GM18507 (cell line): ENCODE results near the gene ADAMTS5.

Experiments used
- DNase-seq: peaks from one replicate; pipeline ENCODE4 v3.0.0; 2011; ENCODE audit warnings: low read depth; ENCODE audit not compliant: insufficient read length; ENCODE audit errors: extremely low spot score
- FAIRE-seq: peaks from 2 replicates; lab custom pipeline; 2011; peaks lifted over from hg19 to GRCh38; lab: Jason Lieb, UNC

Gene ADAMTS5

GRCh38 chr21:26967062-26967913 is at the start of gene ADAMTS5:
Gene ADAMTS5, minus strand, starts transcription at chr21:26967088. Its CDS starts 697 bp downstream, at chr21:26966391.
- DNase-seq (no peak), FAIRE-seq (no peak)

DNA sequence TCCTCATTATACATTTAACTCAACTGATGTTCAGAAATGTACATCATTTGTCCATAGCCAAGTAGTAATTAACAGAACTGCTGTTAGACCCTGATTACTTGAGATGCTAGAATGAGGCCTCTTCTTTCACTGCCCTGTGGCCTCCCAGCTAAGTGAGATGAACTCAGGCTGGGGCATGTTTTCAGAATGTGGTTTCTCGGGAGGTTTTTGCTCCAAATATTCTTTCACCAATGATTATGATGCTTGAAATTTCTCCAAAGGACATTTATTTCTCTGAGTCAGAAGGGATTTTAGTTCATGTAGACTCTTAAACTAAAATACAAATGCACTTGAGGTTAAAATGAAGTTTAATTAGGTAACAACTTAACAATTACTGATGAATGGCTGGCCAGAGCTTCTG is 34.6 kb upstream of the ADAMTS5 start:
- FAIRE-seq, result no peak
- no peak for DNase-seq

GRCh38 chr21:26983576-26983975 is 16.7 kb upstream of the ADAMTS5 start:
- DNase-seq (no peak), FAIRE-seq (no peak)

- no peak for DNase-seq
- no peak for FAIRE-seq
Measured at GRCh38 chr21:26982767-26983166, 15.9 kb upstream of the ADAMTS5 start.

- DNase-seq, result no peak
- FAIRE-seq, result no peak
Measured at GRCh38 chr21:26977746-26978145, 10.9 kb upstream of the ADAMTS5 start.

- FAIRE-seq, result no peak
- no peak for DNase-seq
Measured at GRCh38 chr21:26973226-26973625, 6.3 kb upstream of the ADAMTS5 start.

- FAIRE-seq (no peak), DNase-seq (no peak)
Measured at GRCh38 chr21:26972192-26972591, 5.3 kb upstream of the ADAMTS5 start.

DNA sequence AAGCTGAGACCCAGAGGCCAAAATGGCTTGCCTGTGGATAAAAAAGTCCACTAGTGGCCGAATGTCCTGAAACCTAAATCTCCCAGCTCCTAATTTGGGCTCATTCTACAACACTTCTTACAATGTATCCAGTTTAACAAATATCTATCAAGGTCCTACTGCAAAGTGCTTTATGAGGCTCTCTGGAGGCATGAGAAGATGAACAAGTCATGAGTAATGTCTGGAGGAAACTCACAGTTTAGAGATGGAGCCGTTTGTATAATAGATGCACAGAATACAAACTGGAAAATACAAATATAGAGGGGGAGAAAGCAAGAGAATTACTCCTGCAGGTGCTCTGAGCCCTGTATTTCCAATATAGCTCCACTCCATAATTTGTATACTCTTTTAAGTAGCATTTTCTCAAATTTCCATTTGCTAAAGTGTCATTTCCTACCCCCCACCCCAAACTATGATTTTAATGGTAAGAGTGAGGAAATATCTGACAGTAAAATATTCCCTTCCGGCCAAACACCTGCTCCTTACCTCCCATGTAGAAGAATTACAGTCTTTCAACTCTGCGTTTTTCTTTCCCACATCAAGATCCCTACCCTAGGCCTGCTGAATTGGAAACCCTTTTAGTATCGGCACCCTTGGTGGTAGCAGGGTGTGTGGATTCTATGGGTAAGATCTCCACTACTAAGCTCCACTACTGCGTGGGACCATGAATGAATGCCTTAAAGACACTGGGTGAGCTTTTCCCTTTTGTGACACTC is 3.3 kb upstream of the ADAMTS5 start:
- no peak for DNase-seq
- FAIRE-seq, result no peak

DNA sequence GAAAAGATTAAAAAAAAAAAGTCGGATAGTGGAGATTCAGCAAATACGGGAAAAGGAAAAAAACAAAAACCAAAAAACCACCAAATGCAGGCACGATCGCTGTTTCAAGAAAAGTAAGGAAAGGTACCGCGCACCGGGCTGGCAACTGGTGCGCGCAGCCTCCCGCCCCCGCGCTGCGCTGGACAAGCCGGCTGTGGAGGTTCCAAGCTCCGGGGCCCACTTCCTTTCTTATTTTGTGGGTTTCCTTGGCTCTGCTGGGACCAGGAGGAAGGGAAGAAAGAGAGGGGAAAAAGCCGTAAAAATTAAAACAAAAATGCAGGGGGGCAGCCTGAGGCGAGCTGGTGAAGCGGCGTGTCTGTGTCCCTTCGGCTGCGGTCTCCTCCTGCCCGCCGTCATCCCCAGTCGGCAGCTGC is 233 bp downstream of the ADAMTS5 start:
- DNase-seq (no peak), FAIRE-seq (no peak)

DNA sequence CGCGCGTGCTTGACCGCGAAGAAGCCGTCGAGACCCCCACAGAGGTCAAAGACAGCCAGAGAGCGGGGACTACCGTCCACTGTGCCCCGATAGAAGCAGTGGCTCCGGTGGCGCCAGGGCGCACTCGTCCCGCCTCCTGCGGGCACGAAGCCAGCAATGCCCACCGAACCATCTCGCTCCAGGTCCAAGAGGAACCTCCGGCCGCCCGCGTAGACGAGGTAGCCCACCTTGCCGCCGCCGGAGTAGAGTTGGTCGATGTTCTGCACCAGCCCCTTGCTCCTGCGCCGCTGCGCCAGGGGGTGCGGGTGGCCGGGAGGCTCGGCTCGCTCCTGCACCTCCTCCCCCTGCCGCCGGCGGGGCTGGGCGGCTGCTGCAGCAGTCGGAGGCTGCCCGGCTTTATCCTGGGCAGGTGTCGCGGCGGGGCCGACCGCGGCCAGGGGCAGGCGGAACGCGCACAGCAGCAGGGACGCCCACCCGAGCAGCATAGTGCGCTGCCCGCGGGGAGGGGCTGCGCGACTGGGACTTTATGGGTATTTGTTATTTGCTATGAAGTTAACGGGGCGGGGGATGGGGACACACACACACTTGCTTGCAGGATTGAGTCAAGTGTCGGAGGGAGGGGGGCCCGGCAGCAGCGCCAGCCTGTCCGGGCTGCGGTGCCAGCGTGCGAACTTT is 844 bp downstream of the ADAMTS5 start:
- no peak for DNase-seq
- no peak for FAIRE-seq

GRCh38 chr21:26965040-26965906 is 1.6 kb downstream of the ADAMTS5 start:
- DNase-seq (no peak), FAIRE-seq (no peak)

DNA sequence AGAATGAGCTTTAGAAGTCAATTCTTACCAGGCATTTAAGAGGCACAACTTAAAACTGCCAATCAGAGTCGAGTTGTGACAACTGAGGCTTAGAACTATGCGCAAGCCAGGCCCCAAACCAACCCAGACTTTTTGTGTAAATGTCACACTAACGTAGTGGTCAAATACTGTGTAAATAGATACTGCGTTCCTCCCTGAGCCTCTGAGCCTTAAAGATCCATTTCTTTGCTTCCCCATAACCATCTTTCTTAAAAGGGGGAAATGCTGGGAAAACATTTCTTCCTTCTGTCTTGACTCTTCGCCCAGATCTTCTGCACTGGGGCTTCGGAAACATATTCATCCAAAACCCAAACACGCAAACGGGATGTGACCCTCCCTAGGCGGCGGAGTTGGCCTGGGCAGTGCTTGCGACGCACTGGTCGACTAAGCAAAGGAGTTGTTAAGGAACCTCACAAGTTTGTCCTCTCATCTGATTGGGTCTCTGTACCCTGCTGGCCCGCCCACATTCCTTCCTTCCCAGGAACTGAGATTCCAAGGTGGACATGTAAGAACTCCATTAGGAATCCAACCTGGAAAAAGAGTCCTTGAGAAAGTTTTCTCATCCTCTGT is 2.6 kb downstream of the ADAMTS5 start:
- no peak for DNase-seq
- no peak for FAIRE-seq

GRCh38 chr21:26962621-26963181 is 4.2 kb downstream of the ADAMTS5 start:
- FAIRE-seq (no peak), DNase-seq (no peak)

GRCh38 chr21:26961698-26962097 is 5.2 kb downstream of the ADAMTS5 start:
- FAIRE-seq, result no peak
- DNase-seq, result no peak

- no peak for FAIRE-seq
Measured at GRCh38 chr21:26958788-26959187, 8.1 kb downstream of the ADAMTS5 start.

DNA sequence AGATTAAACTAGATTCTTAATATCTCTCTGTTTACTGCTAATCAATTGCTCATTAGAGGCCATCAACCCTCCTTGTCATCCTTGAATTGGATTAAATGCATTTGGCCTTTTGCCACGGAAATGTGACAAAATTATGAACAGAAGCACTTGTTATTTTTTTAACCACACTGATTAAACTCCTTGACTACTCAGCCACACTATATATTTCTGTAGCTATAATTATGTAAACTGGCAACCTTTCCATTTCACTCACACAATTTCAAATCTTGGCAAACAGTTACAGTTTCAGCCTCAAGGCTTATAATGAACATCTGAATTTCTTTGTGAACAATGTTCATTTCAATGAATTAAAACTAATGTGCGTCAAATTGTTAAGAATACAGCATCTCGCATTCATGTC is 10.1 kb downstream of the ADAMTS5 start:
- FAIRE-seq, result no peak
- DNase-seq, result no peak

More at GRCh38 chr21:26958788-26959187, 8.1 kb downstream of the ADAMTS5 start:
- no peak for DNase-seq

DNA sequence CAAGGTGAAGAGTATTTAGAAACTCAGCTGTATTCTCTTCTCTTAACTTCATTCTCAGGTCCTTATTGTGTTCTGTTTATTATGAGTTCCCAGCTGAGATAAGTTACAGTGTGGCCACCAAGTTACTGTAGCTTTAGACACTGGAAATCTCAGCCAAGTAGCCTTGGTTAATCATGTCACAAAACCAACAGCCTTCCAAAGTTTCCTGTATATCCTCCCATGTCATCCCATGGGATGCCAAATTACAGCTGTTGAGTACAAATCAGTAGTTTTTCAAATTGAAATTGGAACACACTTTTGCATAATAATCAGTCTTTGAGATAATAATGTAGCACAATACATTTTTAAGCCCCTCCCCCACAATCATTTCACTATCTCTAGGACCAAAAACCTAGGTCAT is 10.7 kb downstream of the ADAMTS5 start:
- FAIRE-seq, result no peak
- DNase-seq, result no peak

DNA sequence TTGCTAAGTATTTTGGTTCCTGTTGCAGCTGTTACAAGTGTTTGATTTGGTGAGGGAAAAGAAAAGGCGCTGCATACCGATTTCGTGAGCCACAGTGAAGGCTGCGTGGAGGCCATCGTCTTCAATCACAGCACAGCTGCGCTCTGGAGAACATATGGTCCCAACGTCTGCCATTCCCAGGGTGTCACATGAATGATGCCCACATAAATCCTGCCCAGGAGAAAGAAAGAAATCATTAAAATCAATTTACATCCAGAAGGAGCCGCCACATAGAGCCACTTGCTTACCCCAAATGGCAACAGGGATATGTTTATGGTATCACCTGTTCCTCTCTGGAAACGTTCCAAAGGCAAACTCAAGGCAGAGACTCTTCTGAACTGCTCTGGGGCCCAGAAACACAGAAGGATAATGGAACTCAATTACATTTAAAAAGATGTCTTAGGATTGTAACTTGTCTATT is 12.2 kb downstream of the ADAMTS5 start:
- DNase-seq (no peak), FAIRE-seq (no peak)
